SK-N-SH (cell line): ENCODE data around the gene ECI1. TPM values are rescaled to one million over a fixed set of nuclear protein-coding genes. Genes with fewer than 3 reads are reported as not detected.

Source experiments
- CTCF ChIA-PET: fragments of 300-600, 350-600 bp; formaldehyde crosslinking; extraction: SDS; loops from one replicate; lab custom pipeline; 2021; lab: Yijun Ruan, JAX
- POLR2A ChIA-PET: fragments of 350-600 bp; sonication (Branson Sonifier 250); formaldehyde crosslinking; extraction: SDS; loops from one replicate; lab custom pipeline; 2020; ENCODE audit warnings: antibody characterized with exemption, inconsistent platforms; lab: Yijun Ruan, JAX
- DNase-seq: peaks from one replicate; pipeline ENCODE4 v3.0.0; 2012
- H2AFZ ChIP-seq: fragments of 200-600 bp; sonication (generic); 2 replicates; pipeline ENCODE4 v1.8.1; 2016; ENCODE audit warnings: antibody characterized with exemption, mild to moderate bottlenecking, low read depth
- H3F3A ChIP-seq: fragments of 200-600 bp; sonication (generic); replicated peaks from 2 replicates; pipeline ENCODE3; 2016; ENCODE audit warnings: antibody characterized with exemption, mild to moderate bottlenecking; ENCODE audit not compliant: insufficient read depth
- H3K27ac ChIP-seq, 2 experiments: fragments of 200-500 bp in 1 of 2; fragments of 200-600 bp in 1 of 2; sonication (Bioruptor generic) in 1 of 2; sonication (generic), shearing (Covaris generic) in 1 of 2; 2 replicates each; pipeline versions ENCODE4 v1.5.1 to v1.6.1; 2014 to 2016; ENCODE audit warnings: low read depth in 2 of 2, inconsistent platforms in 1 of 2, low read length in 1 of 2, mild to moderate bottlenecking in 1 of 2, mixed read lengths in 1 of 2
- H3K27me3 ChIP-seq: fragments of 200-600 bp; sonication (generic), shearing (Covaris generic); 2 replicates; pipeline ENCODE4 v1.6.1; 2016; ENCODE audit warnings: mixed run types; ENCODE audit not compliant: insufficient read depth
- H3K36me3 ChIP-seq, 2 experiments: fragments of 200-500 bp in 1 of 2; fragments of 200-600 bp in 1 of 2; sonication (Bioruptor generic) in 1 of 2; sonication (generic) in 1 of 2; replicated peaks in 1 of 2; 2 replicates each; pipeline versions ENCODE3 to v1.5.1; 2014 to 2016; ENCODE audit warnings: low read length in 1 of 2, mild to moderate bottlenecking in 1 of 2; ENCODE audit not compliant: insufficient read depth in 2 of 2, control insufficient read depth in 1 of 2
- H3K4me1 ChIP-seq, 2 experiments: fragments of 200-500 bp in 1 of 2; fragments of 200-600 bp in 1 of 2; sonication (Bioruptor generic) in 1 of 2; sonication (generic), shearing (Covaris generic) in 1 of 2; 2 replicates each; pipeline versions ENCODE4 v1.5.1 to v1.6.1; 2014 to 2016; ENCODE audit warnings: low read depth in 1 of 2, low read length in 1 of 2, mixed run types in 1 of 2; ENCODE audit not compliant: insufficient read depth in 2 of 2, control insufficient read depth in 1 of 2
- H3K4me2 ChIP-seq: fragments of 200-600 bp; sonication (generic), shearing (Covaris generic); 2 replicates; pipeline ENCODE4 v1.6.1; 2017; ENCODE audit warnings: mixed run types
- H3K4me3 ChIP-seq, 2 experiments: fragments of 200-500 bp in 1 of 2; fragments of 200-600 bp in 1 of 2; sonication (Bioruptor generic) in 1 of 2; sonication (generic), shearing (Covaris generic) in 1 of 2; 2 replicates each; pipeline versions ENCODE4 v1.5.1 to v1.8.1; 2014 to 2016; ENCODE audit warnings: low read depth in 2 of 2, inconsistent platforms in 1 of 2, low read length in 1 of 2, mild to moderate bottlenecking in 1 of 2, mixed read lengths in 1 of 2, moderate library complexity in 1 of 2
- H3K79me2 ChIP-seq: fragments of 200-600 bp; sonication (generic); 2 replicates; pipeline ENCODE4 v1.8.1; 2017; ENCODE audit warnings: mild to moderate bottlenecking; ENCODE audit not compliant: insufficient read depth
- H3K9ac ChIP-seq: fragments of 200-600 bp; sonication (generic); 2 replicates; pipeline ENCODE4 v1.6.1; 2017; ENCODE audit warnings: mixed run types
- H3K9me2 ChIP-seq: fragments of 200-600 bp; sonication (generic); 2 replicates; pipeline ENCODE4 v1.6.1; 2017; ENCODE audit warnings: mixed run types
- H3K9me3 ChIP-seq: fragments of 200-600 bp; sonication (generic); 2 replicates; pipeline ENCODE4 v1.6.1; 2017; ENCODE audit warnings: mixed run types, mild to moderate bottlenecking, moderate library complexity
- H4K20me1 ChIP-seq: fragments of 200-600 bp; sonication (generic); 2 replicates; pipeline ENCODE4 v1.6.1; 2017; ENCODE audit warnings: mild to moderate bottlenecking, mixed run types; ENCODE audit not compliant: insufficient read depth
- EP300 ChIP-seq, 2 experiments: IDR thresholded peaks; 2 replicates each; pipeline versions ENCODE4 v1.4.0 to v1.6.1; 2012; ENCODE audit warnings: borderline replicate concordance in 1 of 2, low read depth in 1 of 2, low read length in 1 of 2
- EZH2phosphoT487 ChIP-seq: fragments of 200-600 bp; sonication (generic); IDR thresholded peaks from 2 replicates; pipeline ENCODE4 v1.6.1; 2017; ENCODE audit warnings: low read depth, mixed run types, mild to moderate bottlenecking, antibody characterized with exemption, moderate library complexity, borderline replicate concordance
- FOSL2 ChIP-seq: IDR thresholded peaks from 2 replicates; pipeline ENCODE4 v1.4.0; 2012; ENCODE audit warnings: low read depth, mild to moderate bottlenecking, moderate library complexity, borderline replicate concordance
- FOXJ3 ChIP-seq: sonication (generic); formaldehyde crosslinking; IDR thresholded peaks from 2 replicates; pipeline ENCODE4 v1.5.1; 2020; ENCODE audit warnings: mild to moderate bottlenecking, missing genetic modification reagents
- FOXM1 ChIP-seq: IDR thresholded peaks from 2 replicates; pipeline ENCODE4 v1.4.0; 2012; ENCODE audit warnings: low read depth, mild to moderate bottlenecking
- GATA2 ChIP-seq: sonication (generic); formaldehyde crosslinking; IDR thresholded peaks from 2 replicates; pipeline ENCODE4 v1.5.0; 2020; ENCODE audit warnings: mild to moderate bottlenecking, missing genetic modification reagents
- JUND ChIP-seq: IDR thresholded peaks from 2 replicates; pipeline ENCODE4 v1.4.0; 2012
- MEF2A ChIP-seq: IDR thresholded peaks from 2 replicates; pipeline ENCODE4 v1.4.0; 2012; ENCODE audit warnings: low read depth, borderline replicate concordance
- NRF1 ChIP-seq: IDR thresholded peaks from 2 replicates; pipeline ENCODE4 v1.6.1; 2012; ENCODE audit warnings: low read depth, mild to moderate bottlenecking, low read length
- RFX5 ChIP-seq: IDR thresholded peaks from 2 replicates; pipeline ENCODE4 v1.6.1; 2012; ENCODE audit warnings: mild to moderate bottlenecking, improper control_type of control experiment, low read length
- RXRA ChIP-seq: IDR thresholded peaks from 2 replicates; pipeline ENCODE4 v1.4.0; 2012; ENCODE audit warnings: low read depth, mild to moderate bottlenecking, borderline replicate concordance
- SIN3A ChIP-seq: IDR thresholded peaks from 2 replicates; pipeline ENCODE4 v1.6.1; 2012; ENCODE audit warnings: low read depth, mild to moderate bottlenecking, low read length, moderate library complexity, borderline replicate concordance
- TCF12 ChIP-seq: IDR thresholded peaks from 2 replicates; pipeline ENCODE4 v1.4.0; 2012
- TEAD4 ChIP-seq: IDR thresholded peaks from 2 replicates; pipeline ENCODE4 v1.4.0; 2012; ENCODE audit warnings: mild to moderate bottlenecking, borderline replicate concordance; ENCODE audit not compliant: insufficient read depth
- WGBS: methylation state at CpG from one replicate; pipeline ENCODE4 v1.1.6; 2017; ENCODE audit warnings: low lambda C conversion rate; 5-methylcytosine and 5-hydroxymethylcytosine counted together
- polyA plus RNA-seq, 3 experiments: library from polyadenylated mRNA; depleted of rRNA; stranded (reverse); fragments of >200 nt; gene quantifications; 2 replicates each; pipeline ENCODE4 v1.2.3, GENCODE V29; 2012
- TF ChIP-seq, protein P1 (sequence below): IDR thresholded peaks from 2 replicates; pipeline ENCODE4 v1.6.1; 2012; ENCODE audit warnings: mild to moderate bottlenecking, low read depth, low read length, moderate library complexity
- TF ChIP-seq, protein P2 (sequence below): fragments of 150-350 bp; IDR thresholded peaks from 2 replicates; pipeline ENCODE4 v1.6.1; 2016; ENCODE audit warnings: mild to moderate bottlenecking, low read depth, low read length
- TF ChIP-seq, protein P3 (sequence below): IDR thresholded peaks from 2 replicates; pipeline ENCODE4 v1.4.0; 2012; ENCODE audit warnings: low read depth
- TF ChIP-seq, protein P4 (sequence below): fragments of 150-350 bp; IDR thresholded peaks from 2 replicates; pipeline ENCODE4 v1.6.1; 2017; ENCODE audit warnings: antibody characterized with exemption, low read length, low read depth, borderline replicate concordance
- TF ChIP-seq, protein P5 (sequence below): IDR thresholded peaks from 2 replicates; pipeline ENCODE4; 2012
- TF ChIP-seq, protein P6 (sequence below): IDR thresholded peaks from 2 replicates; pipeline ENCODE4 v1.4.0; 2012; ENCODE audit warnings: low read depth, borderline replicate concordance

Gene ECI1
- polyA plus RNA-seq, 1 of the 3 experiments (the other 2 are of a cell fraction), result 61.8 TPM

DNA sequence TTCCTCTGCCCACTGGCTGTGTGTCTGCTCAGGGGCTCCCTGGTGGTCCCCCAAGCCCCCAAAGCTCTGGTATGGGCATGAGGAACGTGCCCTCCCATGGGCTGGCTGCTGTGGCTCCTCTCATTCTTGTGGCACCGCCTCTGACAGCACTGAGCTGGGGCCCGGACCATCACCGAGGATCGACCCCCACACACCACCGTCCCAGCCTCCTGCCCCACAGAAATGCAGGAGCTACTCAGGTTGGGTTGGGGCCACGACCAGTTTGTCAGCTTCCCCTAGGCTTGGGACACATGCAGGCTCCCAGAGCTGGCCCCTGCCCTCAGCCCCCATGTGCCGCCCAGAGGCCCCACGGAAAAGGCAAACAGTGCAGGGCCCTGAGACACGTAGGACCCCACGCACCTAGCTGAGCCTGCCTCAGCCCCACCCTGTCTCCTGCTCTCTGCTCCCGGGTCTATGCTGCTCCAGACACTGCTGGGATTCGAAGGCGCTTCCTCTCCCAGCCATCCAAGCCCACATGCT lies 51.7 kb downstream of the ECI1 start:
- POLR2A ChIA-PET, result interaction anchor here (1.7 kb wide), 1 partner anchor 44 kb away, joined by 5 read pairs; the partner anchor contains the start of gene TRAF7
- Histone ChIP-seq H3K4me1 (peaks cover 0 to 17% of the 10 kb centered on the region in 2 experiments; a peak in 2 of 4 replicates), H3F3A (peaks cover 4% of the 10 kb centered on the region), H3K36me3 (no peaks in the 10 kb centered on the region), H3K9me3 (no peaks in the 10 kb centered on the region), H3K4me3 (no peak overlapping the region), H2AFZ (no peak overlapping the region), H3K27me3 (no peaks in the 10 kb centered on the region), H3K9me2 (no peaks in the 10 kb centered on the region), H3K79me2 (no peaks in the 10 kb centered on the region), H3K27ac (no peak overlapping the region), H4K20me1 (no peaks in the 10 kb centered on the region), H3K9ac (no peak overlapping the region), H3K4me2 (no peak overlapping the region)
- CTCF ChIA-PET, result no interaction called here
- DNase-seq, result no peak
- WGBS, result 71% methylated on average over 5 of the region's 14 CpGs
- TF ChIP-seq FOSL2 (no peak), EP300 (IDR thresholded peaks at IDR 0.05; ENCODE audit: borderline replicate concordance in 1 of 2, low read depth in 1 of 2, low read length in 1 of 2) (no peak), FOXM1 (no peak), JUND (no peak), MEF2A (no peak), RXRA (no peak), TEAD4 (no peak), RFX5 (no peak), GATA2 (CRISPR knock-in tag) (no peak), NRF1 (no peak), EZH2phosphoT487 (no peak), SIN3A (no peak), FOXJ3 (CRISPR knock-in tag) (no peak), TCF12 (no peak)
- TF ChIP-seq, protein P1, sequence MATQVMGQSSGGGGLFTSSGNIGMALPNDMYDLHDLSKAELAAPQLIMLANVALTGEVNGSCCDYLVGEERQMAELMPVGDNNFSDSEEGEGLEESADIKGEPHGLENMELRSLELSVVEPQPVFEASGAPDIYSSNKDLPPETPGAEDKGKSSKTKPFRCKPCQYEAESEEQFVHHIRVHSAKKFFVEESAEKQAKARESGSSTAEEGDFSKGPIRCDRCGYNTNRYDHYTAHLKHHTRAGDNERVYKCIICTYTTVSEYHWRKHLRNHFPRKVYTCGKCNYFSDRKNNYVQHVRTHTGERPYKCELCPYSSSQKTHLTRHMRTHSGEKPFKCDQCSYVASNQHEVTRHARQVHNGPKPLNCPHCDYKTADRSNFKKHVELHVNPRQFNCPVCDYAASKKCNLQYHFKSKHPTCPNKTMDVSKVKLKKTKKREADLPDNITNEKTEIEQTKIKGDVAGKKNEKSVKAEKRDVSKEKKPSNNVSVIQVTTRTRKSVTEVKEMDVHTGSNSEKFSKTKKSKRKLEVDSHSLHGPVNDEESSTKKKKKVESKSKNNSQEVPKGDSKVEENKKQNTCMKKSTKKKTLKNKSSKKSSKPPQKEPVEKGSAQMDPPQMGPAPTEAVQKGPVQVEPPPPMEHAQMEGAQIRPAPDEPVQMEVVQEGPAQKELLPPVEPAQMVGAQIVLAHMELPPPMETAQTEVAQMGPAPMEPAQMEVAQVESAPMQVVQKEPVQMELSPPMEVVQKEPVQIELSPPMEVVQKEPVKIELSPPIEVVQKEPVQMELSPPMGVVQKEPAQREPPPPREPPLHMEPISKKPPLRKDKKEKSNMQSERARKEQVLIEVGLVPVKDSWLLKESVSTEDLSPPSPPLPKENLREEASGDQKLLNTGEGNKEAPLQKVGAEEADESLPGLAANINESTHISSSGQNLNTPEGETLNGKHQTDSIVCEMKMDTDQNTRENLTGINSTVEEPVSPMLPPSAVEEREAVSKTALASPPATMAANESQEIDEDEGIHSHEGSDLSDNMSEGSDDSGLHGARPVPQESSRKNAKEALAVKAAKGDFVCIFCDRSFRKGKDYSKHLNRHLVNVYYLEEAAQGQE, result no peak
- TF ChIP-seq, protein P2, sequence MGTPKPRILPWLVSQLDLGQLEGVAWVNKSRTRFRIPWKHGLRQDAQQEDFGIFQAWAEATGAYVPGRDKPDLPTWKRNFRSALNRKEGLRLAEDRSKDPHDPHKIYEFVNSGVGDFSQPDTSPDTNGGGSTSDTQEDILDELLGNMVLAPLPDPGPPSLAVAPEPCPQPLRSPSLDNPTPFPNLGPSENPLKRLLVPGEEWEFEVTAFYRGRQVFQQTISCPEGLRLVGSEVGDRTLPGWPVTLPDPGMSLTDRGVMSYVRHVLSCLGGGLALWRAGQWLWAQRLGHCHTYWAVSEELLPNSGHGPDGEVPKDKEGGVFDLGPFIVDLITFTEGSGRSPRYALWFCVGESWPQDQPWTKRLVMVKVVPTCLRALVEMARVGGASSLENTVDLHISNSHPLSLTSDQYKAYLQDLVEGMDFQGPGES, result no peak
- TF ChIP-seq, protein P3, sequence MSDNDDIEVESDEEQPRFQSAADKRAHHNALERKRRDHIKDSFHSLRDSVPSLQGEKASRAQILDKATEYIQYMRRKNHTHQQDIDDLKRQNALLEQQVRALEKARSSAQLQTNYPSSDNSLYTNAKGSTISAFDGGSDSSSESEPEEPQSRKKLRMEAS, result no peak
- TF ChIP-seq, protein P4, sequence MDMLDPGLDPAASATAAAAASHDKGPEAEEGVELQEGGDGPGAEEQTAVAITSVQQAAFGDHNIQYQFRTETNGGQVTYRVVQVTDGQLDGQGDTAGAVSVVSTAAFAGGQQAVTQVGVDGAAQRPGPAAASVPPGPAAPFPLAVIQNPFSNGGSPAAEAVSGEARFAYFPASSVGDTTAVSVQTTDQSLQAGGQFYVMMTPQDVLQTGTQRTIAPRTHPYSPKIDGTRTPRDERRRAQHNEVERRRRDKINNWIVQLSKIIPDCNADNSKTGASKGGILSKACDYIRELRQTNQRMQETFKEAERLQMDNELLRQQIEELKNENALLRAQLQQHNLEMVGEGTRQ, result no peak
- TF ChIP-seq, protein P5, sequence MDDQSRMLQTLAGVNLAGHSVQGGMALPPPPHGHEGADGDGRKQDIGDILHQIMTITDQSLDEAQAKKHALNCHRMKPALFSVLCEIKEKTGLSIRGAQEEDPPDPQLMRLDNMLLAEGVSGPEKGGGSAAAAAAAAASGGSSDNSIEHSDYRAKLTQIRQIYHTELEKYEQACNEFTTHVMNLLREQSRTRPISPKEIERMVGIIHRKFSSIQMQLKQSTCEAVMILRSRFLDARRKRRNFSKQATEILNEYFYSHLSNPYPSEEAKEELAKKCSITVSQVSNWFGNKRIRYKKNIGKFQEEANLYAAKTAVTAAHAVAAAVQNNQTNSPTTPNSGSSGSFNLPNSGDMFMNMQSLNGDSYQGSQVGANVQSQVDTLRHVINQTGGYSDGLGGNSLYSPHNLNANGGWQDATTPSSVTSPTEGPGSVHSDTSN, result no peak
- TF ChIP-seq, protein P6, sequence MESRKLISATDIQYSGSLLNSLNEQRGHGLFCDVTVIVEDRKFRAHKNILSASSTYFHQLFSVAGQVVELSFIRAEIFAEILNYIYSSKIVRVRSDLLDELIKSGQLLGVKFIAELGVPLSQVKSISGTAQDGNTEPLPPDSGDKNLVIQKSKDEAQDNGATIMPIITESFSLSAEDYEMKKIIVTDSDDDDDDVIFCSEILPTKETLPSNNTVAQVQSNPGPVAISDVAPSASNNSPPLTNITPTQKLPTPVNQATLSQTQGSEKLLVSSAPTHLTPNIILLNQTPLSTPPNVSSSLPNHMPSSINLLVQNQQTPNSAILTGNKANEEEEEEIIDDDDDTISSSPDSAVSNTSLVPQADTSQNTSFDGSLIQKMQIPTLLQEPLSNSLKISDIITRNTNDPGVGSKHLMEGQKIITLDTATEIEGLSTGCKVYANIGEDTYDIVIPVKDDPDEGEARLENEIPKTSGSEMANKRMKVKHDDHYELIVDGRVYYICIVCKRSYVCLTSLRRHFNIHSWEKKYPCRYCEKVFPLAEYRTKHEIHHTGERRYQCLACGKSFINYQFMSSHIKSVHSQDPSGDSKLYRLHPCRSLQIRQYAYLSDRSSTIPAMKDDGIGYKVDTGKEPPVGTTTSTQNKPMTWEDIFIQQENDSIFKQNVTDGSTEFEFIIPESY, result no peak
